Posterior vena cava (tissue), 2 donors: ENCODE data around the gene SUSD3. TPM values are rescaled to one million over a fixed set of nuclear protein-coding genes. Genes with fewer than 3 reads are reported as not detected.
"Not testable (repeated sequence)": the region's sequence is repeated elsewhere in the genome, so short reads cannot be mapped to it uniquely, and the experiment has no call there.

ENCODE experiments used
- DNase-seq: peaks from one replicate; pipeline ENCODE4 v3.0.0-alpha.2; 2020; ENCODE audit warnings: low spot score
- intact Hi-C, 2 donors: fragments of 100-400 bp; cut with DNase I; formaldehyde crosslinking; loops; one replicate each; pipeline versions ENCODE4 v1.14.1 to v1.14.2; 2022 to 2023
- long read RNA-seq, 2 donors: library from polyadenylated mRNA; unstranded; transcript quantifications; one replicate each; pipeline ENCODE4 v2.0.0, GENCODE V29; 2020 to 2021
- total RNA-seq, 2 donors: library from RNA; stranded (reverse); fragmentation: NEBNext Ultra II Directional; extraction: Animal tissue kit (Norgen Biotek cat#: 25700); gene quantifications; one replicate each; pipeline ENCODE4 v1.2.1, GENCODE V29; 2021
- donor health status: DM: yes; HTN: yes; CAD: no.
- donor health status: DM: yes; HTN: yes; CAD: no.

Gene SUSD3
- 1 to 10 TPM; 1.4 to 5.2 TPM for total RNA-seq
- long read RNA-seq, donor 1, partial matches to known transcripts: 0 of 1 reads
- long read RNA-seq, donor 1, other reads (novel, unspliced or antisense): 0 of 1 reads
- long read RNA-seq, donor 2, transcript SUSD3-202 (5 exons, 1,195 nt): major isoform, 8 of 9 reads
- long read RNA-seq, donor 2, partial matches to known transcripts: 0 of 9 reads
- long read RNA-seq, donor 2, other reads (novel, unspliced or antisense): 1 of 9 reads

DNA sequence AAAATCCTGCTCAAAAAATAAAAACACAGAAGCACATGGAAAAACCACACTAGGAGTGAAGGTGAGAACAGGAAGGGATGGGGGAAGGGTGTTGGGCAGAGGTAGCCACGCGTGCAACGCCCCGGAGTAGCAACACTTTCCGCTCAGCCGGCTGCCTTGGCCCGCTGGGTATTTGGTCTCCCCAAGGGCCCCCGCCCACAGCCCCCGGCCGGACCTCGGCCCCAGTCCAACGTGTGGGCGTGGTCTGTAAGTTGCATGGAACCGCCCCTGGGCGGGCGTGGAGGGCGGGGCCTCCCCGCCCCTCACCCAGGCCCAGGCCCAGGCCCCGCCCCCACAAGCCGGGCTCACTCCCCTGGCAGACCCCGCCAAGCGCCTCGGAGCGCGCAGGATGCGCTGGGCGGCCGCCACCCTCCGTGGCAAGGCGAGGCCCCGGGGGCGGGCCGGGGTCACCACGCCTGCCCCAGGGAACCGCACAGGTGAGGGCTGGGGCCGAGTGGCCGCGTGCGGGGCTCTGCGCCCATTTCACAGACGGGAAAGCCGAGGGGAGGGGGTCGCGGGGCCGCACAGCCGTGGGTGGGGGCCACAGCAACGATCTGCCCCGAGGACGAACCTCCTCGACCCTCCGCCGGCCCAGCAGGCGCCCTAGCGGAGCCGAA lies at the start of gene SUSD3:
TSS of gene SUSD3 (plus strand) at position 347 of the 656 bp plus-strand sequence. CDS start at position 389, 42 bp downstream.
- intact Hi-C loops: no loop called here
- no peak for DNase-seq

DNA sequence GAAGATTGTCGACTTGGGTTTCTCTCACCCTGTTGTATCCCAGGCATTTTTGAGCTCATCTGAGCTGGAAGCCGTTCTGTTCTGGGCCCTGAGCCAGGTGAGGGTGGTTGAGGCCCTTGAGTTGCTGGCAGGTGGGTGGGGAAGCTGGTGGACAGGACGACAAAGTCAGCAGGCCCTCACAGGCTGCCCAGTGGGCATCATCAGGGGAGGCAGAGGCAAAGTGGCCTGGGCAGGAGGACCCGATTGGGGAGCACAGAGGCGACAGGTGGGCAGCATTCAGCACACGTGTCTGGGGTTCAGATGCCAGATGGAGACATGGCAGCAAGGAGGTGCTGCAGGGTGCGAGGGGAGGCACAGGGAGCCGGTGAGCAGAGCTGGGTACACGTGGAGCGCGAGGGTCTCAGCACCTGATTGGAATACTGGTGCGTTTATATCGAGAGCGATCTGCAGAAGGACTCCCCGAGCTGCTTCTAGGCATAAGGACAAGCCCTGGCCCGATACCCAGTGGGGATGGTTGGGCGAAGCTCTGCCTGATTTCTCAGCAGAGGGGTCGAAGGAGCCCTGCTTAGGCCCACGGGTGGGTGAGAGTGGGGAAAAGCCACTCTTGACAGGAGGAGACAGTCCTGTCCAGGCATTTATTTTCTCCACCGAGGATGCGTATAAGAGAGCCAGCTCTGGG lies 49.0 kb upstream of the SUSD3 start:
- intact Hi-C loops: no loop called here
- DNase-seq: no peak

DNA sequence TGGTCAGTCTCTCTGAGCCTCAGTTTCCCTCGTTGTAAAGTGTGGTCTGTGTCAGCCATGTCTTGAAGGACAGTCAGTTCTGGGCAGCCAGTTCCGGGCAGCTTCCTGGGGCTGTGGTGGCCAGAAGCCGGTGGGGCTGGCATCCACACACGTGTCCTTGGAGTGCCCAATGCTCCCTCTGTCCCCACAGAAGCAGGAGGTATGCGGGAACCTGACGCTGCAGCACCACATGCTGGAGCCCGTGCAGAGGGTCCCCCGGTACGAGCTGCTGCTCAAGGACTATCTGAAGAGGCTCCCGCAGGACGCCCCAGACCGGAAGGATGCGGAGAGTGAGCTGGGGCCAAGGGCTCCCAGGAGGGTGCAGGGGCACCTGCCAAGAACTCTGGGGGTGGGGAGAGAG lies 48.4 kb upstream of the SUSD3 start:
- intact Hi-C loops: no loop called here
- no peak for DNase-seq

DNA sequence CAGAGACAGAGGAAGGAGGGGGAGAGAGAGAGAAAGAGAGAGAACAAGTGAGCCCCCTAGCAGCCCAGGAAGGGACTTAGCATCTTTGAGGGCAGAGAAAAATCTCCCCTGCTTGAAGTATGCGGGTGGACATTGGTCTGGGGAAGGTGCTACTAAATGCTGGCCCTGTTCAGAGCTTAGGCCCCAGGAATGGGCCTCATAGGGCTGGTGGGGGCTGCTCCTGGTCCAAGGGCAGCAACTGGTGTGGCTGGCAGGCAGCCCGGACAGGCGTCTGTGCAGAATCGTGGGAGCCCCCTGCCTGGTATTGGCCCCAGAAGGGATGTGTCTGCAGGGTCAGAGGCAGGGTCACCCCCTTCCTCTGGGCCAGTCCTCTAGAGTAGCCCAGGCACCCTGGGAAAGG lies 47.8 kb upstream of the SUSD3 start:
- no peak for DNase-seq

DNA sequence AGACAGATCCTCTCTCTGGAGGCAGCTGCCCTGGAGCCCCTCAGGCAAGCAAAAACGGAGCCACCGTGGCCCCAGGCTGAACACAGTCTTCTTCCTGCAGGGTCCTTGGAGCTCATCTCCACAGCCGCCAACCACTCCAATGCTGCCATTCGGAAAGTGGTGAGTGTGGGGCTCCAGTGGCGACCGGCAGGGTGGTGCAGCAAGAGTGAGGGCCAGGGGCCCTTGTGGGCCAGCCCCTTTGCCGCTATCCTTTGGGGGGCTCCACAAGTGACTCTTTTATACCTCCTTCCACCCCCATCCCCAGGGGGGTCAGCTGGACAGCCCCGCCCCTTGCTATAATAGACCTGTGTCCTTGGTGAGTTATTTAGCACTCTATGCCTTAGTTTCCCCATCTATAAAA lies 47.4 kb upstream of the SUSD3 start:
- intact Hi-C loops: no loop called here
- DNase-seq: no peak

More for the DNA sequence above, 47.8 kb upstream of the SUSD3 start:
- intact Hi-C loops: no loop called here

DNA sequence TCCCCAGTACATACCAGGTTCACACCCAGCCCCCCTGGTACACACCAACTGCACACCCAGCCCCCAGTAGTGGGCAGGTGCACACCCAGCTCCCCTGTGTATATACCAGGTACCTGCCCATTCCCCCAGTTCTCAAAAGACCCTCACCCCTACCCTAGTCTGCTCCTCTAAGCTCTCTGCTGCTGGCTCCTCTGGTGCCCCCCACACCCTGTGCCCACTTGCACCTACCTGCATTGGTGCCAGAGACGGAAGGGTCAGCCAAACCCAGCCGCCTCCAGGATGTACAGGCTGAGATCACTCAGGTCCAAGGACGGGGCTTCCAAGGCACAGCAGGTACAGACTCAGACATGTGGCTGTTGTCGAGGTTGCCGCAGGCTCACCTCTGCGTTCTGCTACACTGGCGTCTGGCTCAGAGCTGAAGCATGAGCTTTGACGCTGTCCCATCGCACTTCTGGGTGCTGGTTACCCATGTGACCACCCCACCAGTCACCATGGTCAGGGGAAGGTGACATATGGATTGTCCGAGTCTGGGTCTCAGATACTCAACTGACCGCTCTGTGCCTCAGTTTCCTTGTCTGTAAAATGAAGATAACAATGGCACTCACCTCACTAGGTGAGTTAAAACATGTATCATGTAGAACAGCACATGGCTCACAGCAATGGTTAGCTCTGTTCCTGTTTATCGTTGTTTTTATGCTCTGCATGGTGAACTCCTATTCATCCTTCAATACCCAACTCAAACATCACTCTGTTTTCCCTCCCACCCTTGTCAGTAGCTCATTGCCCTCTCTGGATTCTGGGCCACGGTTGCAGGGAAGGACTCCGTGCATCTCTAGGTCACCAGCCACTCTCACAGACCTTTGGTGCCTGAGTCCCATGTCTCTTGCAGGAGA lies 45.3 kb upstream of the SUSD3 start:
- DNase-seq: no peak
- intact Hi-C loops: no loop called here

DNA sequence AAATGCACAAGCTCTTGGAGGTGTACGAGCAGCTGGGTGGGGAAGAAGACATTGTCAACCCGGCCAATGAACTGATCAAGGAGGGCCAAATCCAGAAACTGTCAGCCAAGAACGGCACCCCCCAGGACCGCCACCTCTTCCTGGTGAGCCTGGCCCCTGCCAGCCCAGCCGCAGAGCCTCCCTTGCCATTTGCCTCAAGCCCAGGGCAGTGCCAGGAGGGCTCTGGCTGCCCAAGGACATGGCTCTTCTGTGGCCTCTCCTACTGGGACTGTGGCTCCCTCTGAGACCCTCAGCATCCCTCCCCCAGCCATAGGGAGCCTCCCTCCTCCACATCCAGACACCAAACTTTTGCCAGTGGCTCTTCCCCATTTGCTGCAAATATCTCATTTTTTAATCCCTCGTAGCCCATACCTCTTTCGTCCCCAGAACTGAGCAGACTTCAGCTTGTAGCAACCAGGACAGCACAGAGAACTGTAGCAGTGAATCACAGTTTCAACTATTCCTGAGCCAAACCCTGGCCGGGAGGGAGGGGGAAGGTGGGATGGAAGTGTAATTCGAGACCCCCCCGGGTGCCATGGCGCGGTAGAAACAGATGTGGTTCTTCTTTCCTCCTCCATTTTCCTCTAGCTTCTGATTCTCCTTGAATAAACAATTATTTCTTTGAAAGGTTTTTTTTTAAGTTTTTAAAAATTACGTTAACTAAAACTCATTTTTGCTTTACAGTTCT lies 44.5 kb upstream of the SUSD3 start:
- intact Hi-C loops: no loop called here
- DNase-seq: no peak

DNA sequence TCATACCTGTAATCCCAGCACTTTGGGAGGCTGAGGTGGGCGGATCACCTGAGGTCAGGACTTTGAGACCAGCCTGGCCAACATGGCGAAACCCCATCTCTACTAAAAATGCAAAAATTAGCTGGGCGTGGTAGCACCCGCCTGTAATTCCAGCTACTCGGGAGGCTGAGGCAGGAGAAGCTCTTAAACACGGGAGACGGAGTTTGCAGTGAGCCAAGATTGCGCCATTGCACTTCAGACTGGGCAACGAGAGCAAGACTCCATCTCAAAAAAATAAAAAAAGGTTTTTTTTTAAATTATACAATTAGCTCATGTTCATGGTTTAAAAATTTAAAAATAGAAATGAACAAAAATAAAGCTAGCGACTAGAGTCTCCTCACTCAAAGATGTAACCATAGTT lies 43.3 kb upstream of the SUSD3 start:
- intact Hi-C loops, DNase-seq: not testable (repeated sequence)

DNA sequence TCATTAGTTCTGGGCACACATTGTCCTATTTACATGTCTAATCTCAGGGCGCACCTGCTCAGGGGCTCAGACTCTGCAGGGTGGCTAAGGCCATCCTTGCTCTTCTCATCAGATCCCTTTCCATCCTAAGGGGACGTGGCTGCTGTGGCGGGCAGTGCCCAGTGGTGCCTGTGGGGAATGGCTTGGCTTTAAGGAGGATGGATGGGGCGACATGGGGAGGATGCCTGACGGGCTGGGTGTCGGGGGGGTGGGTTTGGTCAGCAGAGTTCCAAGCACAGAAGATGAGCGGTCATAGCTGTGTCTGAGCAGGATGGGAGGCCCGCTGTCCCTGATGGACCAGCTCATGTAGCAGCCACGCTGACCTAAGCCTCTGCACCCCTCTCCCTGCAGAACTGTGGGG lies 40.9 kb upstream of the SUSD3 start:
- DNase-seq: no peak
- intact Hi-C loops: no loop called here

DNA sequence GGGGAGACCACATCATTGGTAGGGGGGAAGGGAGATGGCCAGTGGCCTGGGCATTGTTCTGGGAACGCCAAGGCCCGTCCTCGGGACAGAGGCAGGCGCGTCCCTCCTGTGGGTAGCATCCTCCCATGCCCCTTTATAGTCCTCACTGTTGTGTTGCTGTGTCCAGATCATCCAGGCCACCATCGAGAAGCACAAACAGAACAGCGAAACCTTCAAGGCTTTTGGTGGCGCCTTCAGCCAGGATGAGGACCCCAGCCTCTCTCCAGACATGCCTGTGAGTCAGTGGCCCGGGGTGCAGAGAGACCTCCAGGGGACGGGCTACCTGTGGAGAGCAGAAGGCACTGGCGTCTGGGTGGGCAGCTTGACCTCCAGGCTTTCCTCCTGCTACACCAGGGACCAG lies 38.4 kb upstream of the SUSD3 start:
- intact Hi-C loops: no loop called here
- no peak for DNase-seq

DNA sequence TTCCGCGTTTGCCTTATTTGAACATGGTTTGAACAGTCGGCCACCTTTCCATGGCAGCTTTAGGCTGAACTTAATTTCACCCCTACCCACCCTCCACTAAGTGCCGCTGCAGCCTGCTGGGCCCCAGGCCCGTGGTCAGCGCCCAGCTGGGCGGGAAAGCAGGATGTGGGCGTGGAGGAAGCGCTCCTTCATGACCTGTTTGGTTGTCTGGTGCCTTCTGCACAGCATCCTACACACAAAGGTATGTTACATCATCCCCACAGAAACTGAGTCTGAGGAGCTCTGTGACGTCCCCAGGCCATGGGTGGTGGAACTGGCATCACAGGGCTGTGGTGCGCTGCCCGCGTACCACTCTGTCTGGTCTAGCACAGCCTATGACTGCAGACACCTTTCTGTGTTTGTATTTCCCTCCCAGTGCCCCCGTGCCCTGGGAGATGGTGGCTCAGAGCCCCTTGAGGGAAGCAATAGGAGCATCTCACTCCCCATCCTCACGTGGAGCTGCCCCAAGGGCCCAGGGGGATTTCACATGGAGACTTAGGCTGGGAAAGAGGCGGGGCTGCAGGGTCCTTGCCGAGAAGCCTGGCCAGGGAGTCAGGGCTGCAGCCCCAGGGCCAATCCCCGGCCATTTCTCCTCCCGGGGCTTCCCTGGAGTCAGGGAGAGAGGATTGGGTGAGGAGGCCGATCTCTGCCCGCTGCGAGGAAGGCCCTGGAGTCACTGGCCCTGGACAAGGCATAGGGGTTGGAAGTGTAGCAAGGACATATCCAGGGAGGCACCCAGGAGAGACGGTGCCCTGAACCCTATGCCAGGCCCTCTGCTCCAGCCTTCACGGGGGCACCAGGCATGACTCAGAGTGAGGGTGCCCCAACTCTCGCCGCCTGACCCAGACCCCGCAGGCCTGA lies 37.5 kb upstream of the SUSD3 start:
- no peak for DNase-seq
- intact Hi-C loops: no loop called here

DNA sequence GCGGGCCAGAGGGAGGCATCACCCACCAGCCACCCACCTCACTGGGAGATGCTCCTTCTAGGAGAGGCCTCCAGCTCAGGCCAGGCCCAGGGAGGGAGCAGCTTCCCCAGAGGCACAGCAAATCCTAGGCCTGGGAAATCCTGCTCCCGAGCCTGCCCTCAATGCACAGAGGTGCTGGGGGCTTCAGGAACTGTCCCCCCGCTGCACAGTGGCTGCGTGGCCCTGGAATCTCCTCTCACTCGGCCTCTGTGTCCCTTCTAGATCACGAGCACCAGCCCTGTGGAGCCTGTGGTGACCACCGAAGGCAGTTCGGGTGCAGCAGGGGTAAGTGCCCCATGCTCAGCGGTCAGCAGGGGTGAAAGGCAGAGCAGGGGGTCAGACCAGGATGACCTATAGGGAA lies 36.4 kb upstream of the SUSD3 start:
- DNase-seq: no peak
- intact Hi-C loops: no loop called here

DNA sequence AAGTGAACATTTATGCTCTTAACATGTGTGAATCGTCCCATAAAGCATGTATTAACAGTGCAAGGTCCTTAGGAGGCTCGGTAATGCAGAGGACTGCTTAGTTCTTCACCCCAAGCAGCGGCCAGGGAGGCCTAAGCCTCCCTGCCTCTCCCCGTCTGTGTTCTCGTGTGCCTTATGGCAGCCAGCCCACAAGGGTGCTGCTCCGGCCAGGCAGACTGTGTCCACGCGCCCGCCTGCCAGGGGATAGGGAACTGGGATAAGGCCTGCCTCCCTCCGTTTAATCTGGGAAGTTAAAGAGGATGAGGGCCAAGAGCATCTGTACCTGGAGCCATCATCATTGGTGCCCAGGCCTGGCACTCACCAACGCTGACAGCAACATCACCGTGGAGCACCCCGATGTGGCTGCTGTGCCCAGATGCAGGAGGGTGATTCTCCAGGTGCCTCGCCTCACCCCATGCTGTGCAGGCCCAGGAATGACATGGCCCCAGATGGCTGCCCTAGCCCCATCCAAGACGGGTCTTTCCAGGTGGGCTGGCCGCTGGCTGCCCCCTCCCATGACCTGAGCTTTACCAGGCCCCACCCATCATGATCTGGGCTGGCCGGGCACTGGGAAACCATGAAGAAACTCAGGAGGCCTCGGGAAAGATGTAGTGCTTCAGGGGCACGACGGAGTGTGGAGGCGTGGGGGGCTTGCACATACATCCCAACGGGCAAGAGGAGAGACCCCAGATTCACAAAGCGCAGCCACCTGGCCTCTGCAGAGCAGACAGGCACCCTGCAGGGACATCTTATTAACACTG lies 35.6 kb upstream of the SUSD3 start:
- peak; percentile 79 for DNase-seq
- intact Hi-C loops: no loop called here

DNA sequence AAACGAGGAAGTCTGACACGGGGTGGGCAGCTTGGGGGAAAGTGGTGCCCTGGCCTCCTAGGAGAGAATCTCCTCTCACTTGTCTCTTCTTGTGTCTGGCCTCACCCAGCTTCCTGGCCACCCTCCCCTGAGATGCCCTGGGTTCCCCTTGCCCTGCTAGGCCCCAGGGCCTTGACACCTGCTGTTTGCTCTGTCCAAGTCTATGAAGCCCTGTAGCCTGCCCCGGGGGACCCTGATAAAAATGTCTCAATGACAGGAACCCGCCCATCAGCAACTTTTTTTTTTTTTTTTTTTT lies 35.0 kb upstream of the SUSD3 start:
- DNase-seq: no peak
- intact Hi-C loops: no loop called here

DNA sequence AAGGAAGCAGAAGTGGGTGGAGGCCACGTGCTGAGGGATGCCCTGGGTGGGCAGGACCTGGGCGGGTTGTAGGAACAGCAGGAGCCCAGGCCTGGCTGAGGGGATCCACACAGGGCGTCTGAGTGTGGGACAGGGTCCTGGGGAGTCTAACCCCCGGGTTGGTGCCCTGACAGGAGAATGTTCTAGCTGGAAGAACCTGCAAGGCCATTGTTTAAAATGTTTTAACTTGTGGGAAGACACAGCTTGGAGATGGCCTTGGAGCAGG lies 33.9 kb upstream of the SUSD3 start:
- no peak for DNase-seq
- intact Hi-C loops: no loop called here

DNA sequence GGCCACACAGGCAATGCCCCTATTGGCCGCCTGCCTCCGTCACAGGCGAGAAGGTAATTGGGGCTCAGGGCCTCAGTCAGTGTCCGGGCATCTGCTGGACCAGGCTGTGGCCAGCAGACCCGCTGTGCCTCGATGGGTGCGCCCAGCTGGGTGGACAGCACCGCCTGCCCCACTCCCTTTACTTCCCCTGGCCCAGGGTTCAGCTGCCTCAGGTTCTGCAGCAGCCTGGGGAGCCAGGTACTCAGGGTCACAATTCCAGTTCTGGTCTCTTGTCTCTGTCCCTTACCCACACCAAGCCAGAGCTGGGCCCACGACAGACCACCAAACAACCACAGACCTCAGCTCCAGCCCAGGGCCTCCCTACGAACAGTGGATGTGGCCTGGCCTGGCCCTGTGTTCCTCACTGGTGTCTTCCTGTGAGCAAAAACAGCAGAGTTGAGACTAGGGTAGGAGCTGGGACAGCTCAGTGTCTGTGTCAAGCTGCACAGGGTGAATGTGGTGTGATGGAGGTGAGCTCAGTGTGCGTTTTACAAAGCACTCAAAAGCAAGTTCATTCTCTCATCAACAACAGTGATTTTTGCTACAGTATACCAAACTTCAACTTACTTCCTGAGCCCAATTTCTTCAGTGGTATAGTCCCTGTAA lies 33.4 kb upstream of the SUSD3 start:
- peak; percentile 62 for DNase-seq
- intact Hi-C loops: no loop called here

DNA sequence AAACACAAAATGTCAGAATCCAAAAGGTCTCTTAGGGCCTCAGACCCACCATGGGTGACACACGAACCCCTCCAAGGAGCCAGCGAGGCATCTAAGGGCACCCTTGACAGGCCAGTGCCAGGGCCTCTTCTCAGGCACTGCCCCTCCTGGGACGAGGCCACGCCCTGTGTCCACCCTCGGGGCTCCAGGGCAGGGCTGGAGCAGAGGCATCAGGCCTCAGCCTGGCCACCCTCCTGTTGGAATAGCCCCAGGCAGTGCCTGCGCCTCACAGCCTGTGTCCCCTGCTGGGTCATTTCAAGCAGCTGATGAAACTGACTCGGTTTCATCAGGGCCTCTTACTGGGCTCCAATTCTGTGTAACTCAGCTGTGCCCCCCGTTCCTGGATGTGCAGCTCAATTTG lies 32.8 kb upstream of the SUSD3 start:
- intact Hi-C loops: no loop called here
- DNase-seq: no peak
